ACC112 (cell line): ENCODE data around the gene PIP.
"Not testable (repeated sequence)": the region's sequence is repeated elsewhere in the genome, so short reads cannot be mapped to it uniquely, and the experiment has no call there.

ENCODE experiments used
- H2AFZ ChIP-seq: fragments of 200-600 bp; sonication (generic); one replicate; pipeline ENCODE4 v1.6.0; 2017; ENCODE audit warnings: antibody characterized with exemption, low read length; ENCODE audit not compliant: unreplicated experiment
- H3K27ac ChIP-seq: fragments of 200-600 bp; sonication (generic); 2 replicates; pipeline ENCODE4 v1.5.1; 2014; ENCODE audit warnings: low read depth, mild to moderate bottlenecking, antibody characterized with exemption, low read length, moderate library complexity
- H3K27me3 ChIP-seq: fragments of 200-600 bp; sonication (generic); 2 replicates; pipeline ENCODE4 v1.6.1; 2014; ENCODE audit warnings: mild to moderate bottlenecking, antibody characterized with exemption, low read length, moderate library complexity, mixed read lengths; ENCODE audit not compliant: insufficient read depth
- H3K36me3 ChIP-seq: fragments of 200-600 bp; sonication (generic); 2 replicates; pipeline ENCODE4 v1.6.1; 2016; ENCODE audit warnings: mild to moderate bottlenecking, antibody characterized with exemption, low read length, moderate library complexity, mixed read lengths; ENCODE audit not compliant: insufficient read depth
- H3K4me1 ChIP-seq: fragments of 200-600 bp; sonication (generic); one replicate; pipeline ENCODE4 v1.6.1; 2016; ENCODE audit warnings: low read length, mixed read lengths; ENCODE audit not compliant: insufficient read depth, unreplicated experiment, control insufficient read depth
- H3K4me3 ChIP-seq: fragments of 200-600 bp; sonication (generic); 2 replicates; pipeline ENCODE4 v1.5.1; 2014; ENCODE audit warnings: mild to moderate bottlenecking, low read depth, low read length
- H3K79me2 ChIP-seq: fragments of 200-600 bp; sonication (generic); one replicate; pipeline ENCODE4 v1.6.0; 2016; ENCODE audit warnings: low read length; ENCODE audit not compliant: control insufficient read depth, unreplicated experiment, insufficient read depth

PIP gene, protein sequence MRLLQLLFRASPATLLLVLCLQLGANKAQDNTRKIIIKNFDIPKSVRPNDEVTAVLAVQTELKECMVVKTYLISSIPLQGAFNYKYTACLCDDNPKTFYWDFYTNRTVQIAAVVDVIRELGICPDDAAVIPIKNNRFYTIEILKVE

DNA sequence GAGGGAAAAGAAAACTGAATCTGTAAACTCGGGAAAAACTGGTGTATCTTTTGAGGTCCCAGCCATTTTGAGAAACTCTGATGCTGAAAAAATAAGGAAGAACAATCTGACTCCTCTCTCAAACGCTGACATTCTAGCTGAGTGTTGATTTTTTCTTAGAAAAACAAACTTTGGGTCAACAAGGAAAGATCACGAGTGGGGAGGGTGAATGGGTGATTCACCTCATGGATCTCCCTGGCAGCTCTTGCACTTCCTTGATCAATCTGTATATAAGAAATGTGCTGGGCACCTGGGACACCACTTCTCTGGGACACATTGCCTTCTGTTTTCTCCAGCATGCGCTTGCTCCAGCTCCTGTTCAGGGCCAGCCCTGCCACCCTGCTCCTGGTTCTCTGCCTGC lies at the start of gene PIP:
PIP (plus strand) TSS at position 297 of the 400 bp plus-strand sequence; CDS start at position 337, 40 bp downstream.
- Histone ChIP-seq H3K79me2 (no peaks in the 10 kb centered on the region), H2AFZ (no peak within 1 kb of the TSS), H3K27me3 (no peaks in the 10 kb centered on the region), H3K27ac (no peak within 1 kb of the TSS), H3K36me3 (no peaks in the 10 kb centered on the region), H3K4me1 (peaks cover 3% of the 10 kb centered on the region), H3K4me3 (no peak within 1 kb of the TSS)

DNA sequence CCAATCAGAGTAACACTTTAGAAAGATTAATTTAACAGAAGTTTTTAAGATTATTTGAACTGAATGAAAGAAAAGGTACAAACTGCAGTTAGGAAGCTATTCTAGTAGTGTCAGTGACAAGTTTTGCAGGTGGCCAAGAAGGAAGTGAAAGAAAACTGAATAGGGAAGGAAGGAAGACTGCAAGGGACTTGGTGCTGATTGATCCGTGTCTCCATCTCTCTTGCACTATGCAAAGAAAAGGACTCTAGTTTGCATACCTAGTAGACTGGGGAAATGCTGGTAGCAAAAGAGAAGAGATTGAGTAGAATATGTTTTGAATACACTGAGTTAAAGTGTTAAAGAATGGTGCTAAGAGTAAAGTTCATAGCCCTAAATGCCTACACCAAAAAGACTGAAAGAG lies 46.8 kb upstream of the PIP start:
- no peak overlapping the region for H3K27ac ChIP-seq
- H3K4me1 ChIP-seq = no peaks in the 10 kb centered on the region
- no peaks in the 10 kb centered on the region for H3K36me3 ChIP-seq
- H3K4me3 ChIP-seq = no peak overlapping the region
- H3K27me3 ChIP-seq = no peaks in the 10 kb centered on the region; the same call in 1 of the 2 replicates
- no peaks in the 10 kb centered on the region for H3K79me2 ChIP-seq
- H2AFZ ChIP-seq = no peak overlapping the region

DNA sequence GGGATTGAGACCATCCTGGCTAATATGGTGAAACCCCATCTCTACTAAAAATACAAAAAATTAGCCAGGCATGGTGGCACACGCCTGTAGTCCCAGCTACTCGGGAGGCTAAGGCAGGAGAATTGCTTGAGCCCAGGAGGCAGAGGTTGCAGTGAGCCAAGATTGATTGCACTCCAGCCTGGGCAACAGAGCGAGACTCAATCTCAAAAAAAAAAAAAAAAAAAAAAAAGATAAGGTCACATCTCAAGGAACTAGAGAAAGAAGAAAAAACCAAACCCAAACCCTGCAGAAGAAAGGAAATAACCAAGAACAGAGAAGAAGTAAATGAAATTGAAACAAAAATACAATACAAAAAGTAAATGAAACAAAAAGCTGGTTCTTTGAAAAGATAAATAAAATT lies 46.3 kb upstream of the PIP start:
- H2AFZ ChIP-seq, H3K4me3 ChIP-seq, H3K27ac ChIP-seq, H3K27me3 ChIP-seq, H3K36me3 ChIP-seq, H3K79me2 ChIP-seq, H3K4me1 ChIP-seq: not testable (repeated sequence)

DNA sequence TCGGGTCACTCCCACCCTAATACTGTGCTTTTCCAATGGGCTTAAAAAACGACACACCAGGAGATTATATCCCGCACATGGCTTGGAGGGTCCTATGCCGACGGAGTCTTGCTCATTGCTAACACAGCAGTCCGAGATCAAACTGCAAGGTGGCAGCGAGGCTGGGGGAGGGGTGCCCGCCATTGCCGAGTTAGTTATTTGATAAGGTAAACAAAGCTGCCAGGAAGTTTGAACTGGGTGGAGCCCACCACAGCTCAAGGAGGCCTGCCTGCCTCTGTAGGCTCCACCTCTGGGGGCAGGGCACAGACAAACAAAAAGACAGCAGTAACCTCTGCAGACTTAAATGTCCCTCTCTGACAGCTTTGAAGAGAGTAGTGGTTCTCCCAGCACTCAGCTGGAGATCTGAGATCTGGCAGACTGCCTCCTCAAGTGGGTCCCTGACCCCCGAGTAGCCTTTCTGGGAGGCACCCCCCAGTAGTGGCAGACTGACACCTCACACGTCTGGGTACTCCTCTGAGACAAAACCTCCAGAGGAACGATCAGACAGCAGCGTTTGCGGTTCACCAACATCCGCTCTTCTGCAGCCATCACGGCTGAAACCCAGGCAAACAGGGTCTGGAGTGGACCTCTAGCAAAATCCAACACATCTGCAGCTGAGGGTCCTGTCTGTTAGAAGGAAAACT lies 43.2 kb upstream of the PIP start:
- H3K36me3 ChIP-seq, H2AFZ ChIP-seq, H3K27ac ChIP-seq, H3K79me2 ChIP-seq, H3K4me1 ChIP-seq, H3K27me3 ChIP-seq, H3K4me3 ChIP-seq: not testable (repeated sequence)

DNA sequence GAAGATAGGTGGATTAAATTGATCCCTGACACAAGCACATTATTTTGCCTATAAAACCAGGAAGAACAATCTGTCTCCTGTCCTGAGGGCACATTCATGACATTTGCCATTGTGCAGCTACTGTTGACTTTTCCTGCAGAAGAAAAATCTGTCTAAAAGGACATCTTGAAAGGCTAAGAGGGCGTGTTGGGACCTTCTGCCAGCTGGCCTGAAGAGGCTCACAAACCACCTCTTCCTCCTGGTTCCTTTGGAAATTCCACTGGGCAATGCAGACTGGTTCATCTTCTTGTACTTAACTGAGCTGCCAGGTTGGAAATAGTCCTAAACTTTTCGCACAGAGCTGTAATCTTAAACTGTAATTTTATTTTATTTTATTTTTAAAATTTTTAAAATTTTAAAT lies 35.7 kb upstream of the PIP start:
- H3K4me1 ChIP-seq = no peaks in the 10 kb centered on the region
- no peak overlapping the region for H3K27ac ChIP-seq
- H3K36me3 ChIP-seq = no peaks in the 10 kb centered on the region
- no peak overlapping the region for H2AFZ ChIP-seq
- no peaks in the 10 kb centered on the region for H3K27me3 ChIP-seq
- no peak overlapping the region for H3K4me3 ChIP-seq
- no peaks in the 10 kb centered on the region for H3K79me2 ChIP-seq

DNA sequence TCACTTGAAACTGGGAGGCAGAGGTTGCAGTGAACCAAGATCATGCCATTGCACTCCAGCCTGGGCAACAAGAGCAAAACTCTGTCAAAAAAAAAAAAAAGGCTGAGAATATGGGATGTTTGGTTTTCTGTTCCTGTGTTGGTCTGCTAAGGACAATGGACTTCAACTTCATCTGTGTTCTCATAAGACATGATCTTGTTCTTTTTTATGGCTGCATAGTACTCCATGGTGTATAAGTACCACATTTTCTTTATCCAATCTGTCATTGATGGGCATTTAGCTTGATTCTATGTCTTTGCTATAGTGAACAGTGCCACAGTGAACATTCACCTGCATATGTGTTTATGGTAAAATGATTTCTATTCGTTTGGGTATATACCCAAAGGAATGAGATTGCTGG lies 32.3 kb upstream of the PIP start:
- not testable (repeated sequence) for H2AFZ ChIP-seq, H3K36me3 ChIP-seq, H3K27ac ChIP-seq, H3K4me3 ChIP-seq, H3K79me2 ChIP-seq, H3K4me1 ChIP-seq, H3K27me3 ChIP-seq

DNA sequence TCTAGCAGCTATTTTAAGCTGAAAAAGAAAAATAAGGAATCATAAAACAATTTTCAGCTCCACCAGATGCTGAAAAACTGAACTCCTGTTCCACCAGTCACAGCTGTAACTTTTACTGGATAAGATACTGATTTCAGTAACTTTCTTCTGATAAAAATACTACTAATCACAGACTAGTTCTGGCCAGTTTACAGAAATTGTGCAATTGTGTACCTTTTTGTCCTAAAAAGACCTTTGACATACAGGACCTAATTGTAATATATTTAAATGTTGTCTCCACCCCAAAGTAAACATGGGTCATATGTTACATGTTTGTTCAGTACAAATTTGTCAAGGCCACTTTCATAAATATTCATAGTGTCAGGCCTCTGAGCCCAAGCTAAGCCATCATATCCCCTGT lies 27.1 kb upstream of the PIP start:
- no peaks in the 10 kb centered on the region for H3K36me3 ChIP-seq
- no peaks in the 10 kb centered on the region for H3K4me1 ChIP-seq
- H3K27me3 ChIP-seq = no peaks in the 10 kb centered on the region
- H3K79me2 ChIP-seq = no peaks in the 10 kb centered on the region
- H3K4me3 ChIP-seq = no peak overlapping the region
- no peak overlapping the region for H2AFZ ChIP-seq
- no peak overlapping the region for H3K27ac ChIP-seq

DNA sequence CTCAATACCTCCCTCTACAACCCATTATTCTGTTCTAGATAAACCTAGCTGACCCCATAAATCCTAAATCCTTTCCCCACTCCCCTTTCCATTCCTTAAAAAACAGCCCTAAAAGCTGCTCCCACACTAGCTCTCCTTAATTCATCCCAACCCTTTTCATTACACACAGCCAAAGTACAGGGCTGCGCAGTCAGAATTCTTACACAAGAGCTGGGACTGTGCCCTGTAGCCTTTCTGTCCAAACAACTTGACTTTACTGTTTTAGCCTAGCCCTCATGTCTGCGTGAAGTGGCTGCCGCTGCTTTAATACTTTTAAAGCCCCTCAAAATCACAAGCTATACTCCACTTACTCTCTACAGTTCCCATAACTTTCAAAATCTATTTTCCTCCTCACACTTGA lies 23.9 kb upstream of the PIP start:
- not testable (repeated sequence) for H3K4me3 ChIP-seq, H3K36me3 ChIP-seq, H3K27ac ChIP-seq, H3K79me2 ChIP-seq, H3K4me1 ChIP-seq, H2AFZ ChIP-seq, H3K27me3 ChIP-seq

DNA sequence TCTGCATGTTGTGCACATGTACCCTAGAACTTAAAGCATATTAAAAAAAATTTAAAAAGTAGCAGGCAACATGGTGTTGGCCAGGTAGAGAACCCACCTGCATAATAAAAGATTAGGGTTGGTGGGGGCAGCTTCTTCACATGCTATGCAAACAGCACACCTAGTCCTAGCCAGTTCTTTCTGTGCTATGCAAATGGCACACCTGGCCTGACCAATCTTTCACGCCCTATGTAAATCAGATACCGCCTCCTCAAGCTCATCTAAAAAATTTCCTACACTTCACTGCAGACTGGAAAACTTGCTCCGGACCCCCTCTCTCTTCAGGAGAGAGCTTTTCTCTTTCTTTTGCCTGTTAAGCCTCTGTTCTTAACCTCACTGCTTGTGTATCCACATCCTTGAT lies 14.5 kb upstream of the PIP start:
- no peaks in the 10 kb centered on the region for H3K36me3 ChIP-seq
- no peak overlapping the region for H3K4me3 ChIP-seq
- no peak overlapping the region for H3K27ac ChIP-seq
- peaks cover 11% of the 10 kb centered on the region for H3K4me1 ChIP-seq
- no peak overlapping the region for H2AFZ ChIP-seq
- H3K79me2 ChIP-seq = no peaks in the 10 kb centered on the region
- no peaks in the 10 kb centered on the region for H3K27me3 ChIP-seq

DNA sequence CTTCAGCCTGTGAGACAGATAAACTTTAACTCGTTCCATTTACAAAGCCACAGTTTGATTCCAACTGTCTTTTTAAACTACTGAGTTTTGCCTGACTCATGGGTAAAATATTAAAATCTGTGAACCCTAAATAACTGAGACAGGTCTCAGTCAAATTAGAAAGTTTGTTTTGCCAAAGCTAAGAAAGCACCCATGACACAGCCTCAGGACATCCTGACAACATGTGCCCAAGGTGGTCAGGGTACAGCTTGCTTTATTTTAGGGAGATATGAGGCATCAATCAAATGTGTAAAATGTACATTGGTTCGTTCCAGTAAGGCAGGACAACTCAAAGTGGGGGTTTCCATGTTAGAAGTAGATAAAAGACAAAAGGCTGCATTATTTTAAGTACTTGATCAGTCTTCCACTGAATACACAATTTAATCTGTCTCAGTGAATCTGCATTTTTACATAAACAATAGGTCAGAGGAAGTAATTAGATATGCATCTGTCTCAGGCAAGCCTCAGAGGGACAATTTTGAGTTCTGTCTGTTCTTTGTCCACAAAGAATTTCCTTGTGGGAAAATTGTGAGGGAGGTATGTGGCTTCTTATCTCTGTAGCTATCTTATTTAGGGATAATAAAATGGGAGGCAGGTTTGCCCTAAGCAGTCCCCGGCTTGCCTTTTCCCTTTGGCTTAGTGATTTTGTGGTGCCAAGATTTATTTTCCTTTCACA lies 11.0 kb upstream of the PIP start:
- H3K4me3 ChIP-seq = no peak overlapping the region
- peaks cover 11% of the 10 kb centered on the region for H3K4me1 ChIP-seq
- H3K27ac ChIP-seq = 0 out of 2 replicates have a peak overlapping the region, but pooled peaks have one; percentile 2

DNA sequence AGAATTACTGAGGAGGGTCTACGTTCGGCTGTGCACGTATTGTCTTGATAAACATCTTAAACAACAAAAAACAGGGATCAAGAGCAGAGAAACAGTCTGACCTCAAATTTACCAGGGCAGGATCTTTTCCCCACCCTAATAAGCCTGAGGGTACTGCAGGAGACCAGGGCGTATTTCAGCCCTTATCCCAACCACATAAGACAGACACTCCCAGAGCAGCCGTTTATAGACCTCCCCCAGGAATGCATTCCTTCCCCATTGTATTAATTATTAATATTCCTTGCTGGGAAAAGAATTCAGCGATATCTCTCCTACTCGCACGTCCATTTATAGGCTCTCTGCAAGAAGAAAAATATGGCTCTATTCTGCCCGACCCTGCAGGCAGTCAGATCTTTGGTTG lies 8.6 kb upstream of the PIP start:
- peaks cover 21% of the 10 kb centered on the region for H3K4me1 ChIP-seq
- not testable (repeated sequence) for H3K4me3 ChIP-seq, H3K27ac ChIP-seq, H2AFZ ChIP-seq, H3K36me3 ChIP-seq, H3K79me2 ChIP-seq, H3K27me3 ChIP-seq

More for the DNA sequence above, 11.0 kb upstream of the PIP start:
- Histone ChIP-seq H2AFZ (no peak overlapping the region), H3K79me2 (no peaks in the 10 kb centered on the region), H3K36me3 (0 out of 2 replicates have a peak, but pooled peaks cover 6% of the 10 kb centered on the region), H3K27me3 (no peaks in the 10 kb centered on the region)
